Measurements from ENCODE around the gene PPP4R4. TPM values are rescaled to one million over a fixed set of nuclear protein-coding genes. Genes with fewer than 3 reads are reported as not detected.

PPP4R4 gene
- total RNA-seq, 1 experiment from 2014 or later, result 5.5 TPM

DNA sequence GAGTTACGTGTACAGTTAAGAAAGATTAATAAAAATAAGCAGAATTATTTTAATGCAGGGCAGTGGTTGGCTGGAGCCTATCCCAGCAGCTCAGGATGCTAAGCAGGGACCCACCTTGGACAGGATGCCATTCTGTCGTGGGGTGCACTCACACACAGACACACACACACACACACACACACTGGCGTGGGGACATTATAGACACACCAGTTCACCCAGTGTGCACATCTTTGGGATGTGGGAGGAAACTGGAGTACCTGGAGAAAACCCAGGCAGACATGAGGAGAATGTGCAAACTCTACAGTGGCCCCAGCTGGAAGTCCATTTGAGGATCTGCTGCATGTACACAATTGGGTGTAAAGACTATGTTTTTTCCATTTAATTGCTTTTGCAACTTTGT is 31.9 kb upstream of the PPP4R4 start:
- ChIA-PET RAD21 (ENCODE audit: low non-redundant PET in 1 of 2, low total read pairs in 2 of 2, uncharacterized antibody in 2 of 2, unreplicated experiment in 2 of 2) (interaction anchor here (0.7 to 1.3 kb wide), 3 partner anchors 10 to 202 kb away, joined by 3 to 5 read pairs (median 3); no protein-coding TSS in a partner anchor), POLR2A (interaction anchor here (0.7 kb wide), 1 partner anchor 10 kb away, joined by 3 read pairs; no protein-coding TSS in a partner anchor), CTCF (interaction anchor here (0.7 to 5.9 kb wide), 5 partner anchors 10 to 206 kb away, joined by 3 to 37 read pairs (median 6); no protein-coding TSS in a partner anchor)
- H3K4me1 ChIP-seq (ENCODE audit: control insufficient read depth in 1 of 2, insufficient read depth in 2 of 2, low read length in 2 of 2), result peaks cover 3 to 10% of the 10 kb centered on the region in 2 experiments; a peak in 3 of 4 replicates
- H3K4me3 ChIP-seq (replicated peaks in 1 of 2; ENCODE audit: low read depth in 1 of 2, low read length in 2 of 2), result no peak overlapping the region
- no peak overlapping the region for H3K4me2 ChIP-seq (ENCODE audit: low read length)
- peak overlapping the region; percentile 79 for H2AFZ ChIP-seq (ENCODE audit: low read depth, low read length, poor library complexity, severe bottlenecking)
- no peaks in the 10 kb centered on the region for H4K20me1 ChIP-seq (ENCODE audit: insufficient read depth)
- intact Hi-C loops (cut with micrococcal nuclease), result no loop called here
- no peak overlapping the region for H3K9ac ChIP-seq (ENCODE audit: low read length)
- H3K36me3 ChIP-seq (ENCODE audit: control insufficient read depth in 1 of 2, insufficient read depth in 2 of 2, low read length in 2 of 2), result no peaks in the 10 kb centered on the region
- no peaks in the 10 kb centered on the region for H3K9me2 ChIP-seq (ENCODE audit: insufficient read depth)
- H3K79me2 ChIP-seq (ENCODE audit: insufficient read depth, low read length), result no peaks in the 10 kb centered on the region
- no peak for DNase-seq (ENCODE audit: low read depth, low spot score)
- BruUV-seq (replicated peaks), result no TSS peak
- no peaks in the 10 kb centered on the region for H3K9me3 ChIP-seq (ENCODE audit: control insufficient read depth in 1 of 2, insufficient read depth in 1 of 2, low read depth in 1 of 2, low read length in 2 of 2)
- no peak for TF ChIP-seq EZH2 (IDR thresholded peaks at IDR 0.05)
- no peak for TF ChIP-seq POLR2AphosphoS5 (IDR thresholded peaks at IDR 0.05; ENCODE audit: low read depth, low read length)
- TF ChIP-seq SIN3A (IDR thresholded peaks at IDR 0.05; ENCODE audit: low read depth), result no peak
- no peak for TF ChIP-seq CEBPB (IDR thresholded peaks at IDR 0.05; ENCODE audit: low read depth)
- no peak for TF ChIP-seq SP1 (IDR thresholded peaks at IDR 0.05; ENCODE audit: low read depth)
- no peak for ATAC-seq
- H3K27ac ChIP-seq (ENCODE audit: low read depth, low read length), result no peak overlapping the region
- H3K27me3 ChIP-seq (ENCODE audit: insufficient read depth, low read length), result no peaks in the 10 kb centered on the region

DNA sequence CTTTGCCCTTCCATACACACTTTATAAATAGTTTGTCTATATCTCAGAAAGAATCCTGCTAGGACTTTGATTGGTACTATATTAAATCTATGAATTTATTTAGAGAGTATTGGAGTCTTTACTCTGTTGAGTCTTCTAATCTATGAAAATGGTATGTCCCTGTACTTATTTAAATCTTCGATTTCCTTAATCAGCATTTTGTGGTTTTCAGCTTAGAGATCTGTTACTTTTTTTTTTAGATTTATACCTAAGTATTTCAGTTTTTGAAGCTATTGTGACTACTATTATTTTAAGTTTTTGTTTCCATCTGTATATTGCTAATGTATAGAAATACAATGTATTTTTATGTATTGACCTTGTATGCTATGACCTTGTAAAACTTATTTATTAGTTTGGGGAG is 31.3 kb upstream of the PPP4R4 start:
- no peaks in the 10 kb centered on the region for H3K9me3 ChIP-seq (ENCODE audit: control insufficient read depth in 1 of 2, insufficient read depth in 1 of 2, low read depth in 1 of 2, low read length in 2 of 2)
- H3K4me1 ChIP-seq (ENCODE audit: control insufficient read depth in 1 of 2, insufficient read depth in 2 of 2, low read length in 2 of 2), result peaks cover 3 to 10% of the 10 kb centered on the region in 2 experiments; a peak in 3 of 4 replicates
- no peak overlapping the region for H3K4me2 ChIP-seq (ENCODE audit: low read length)
- H3K27me3 ChIP-seq (ENCODE audit: insufficient read depth, low read length), result no peaks in the 10 kb centered on the region
- intact Hi-C loops (cut with micrococcal nuclease), result no loop called here
- no peaks in the 10 kb centered on the region for H3K36me3 ChIP-seq (ENCODE audit: control insufficient read depth in 1 of 2, insufficient read depth in 2 of 2, low read length in 2 of 2)
- H4K20me1 ChIP-seq (ENCODE audit: insufficient read depth), result no peaks in the 10 kb centered on the region
- H3K9me2 ChIP-seq (ENCODE audit: insufficient read depth), result no peaks in the 10 kb centered on the region
- no peak overlapping the region for H3K4me3 ChIP-seq (replicated peaks in 1 of 2; ENCODE audit: low read depth in 1 of 2, low read length in 2 of 2)
- peak overlapping the region; percentile 79 for H2AFZ ChIP-seq (ENCODE audit: low read depth, low read length, poor library complexity, severe bottlenecking)
- H3K27ac ChIP-seq (ENCODE audit: low read depth, low read length), result no peak overlapping the region
- TF ChIP-seq TCF7L2 (IDR thresholded peaks at IDR 0.05; ENCODE audit: borderline replicate concordance, extremely low read depth, insufficient read depth, insufficient read length), result no peak
- TF ChIP-seq RAD21 (IDR thresholded peaks at IDR 0.05; ENCODE audit: low read depth), result no peak
- no peak for TF ChIP-seq ELF1 (IDR thresholded peaks at IDR 0.05; ENCODE audit: borderline replicate concordance, low read depth)
- TF ChIP-seq, protein P1, sequence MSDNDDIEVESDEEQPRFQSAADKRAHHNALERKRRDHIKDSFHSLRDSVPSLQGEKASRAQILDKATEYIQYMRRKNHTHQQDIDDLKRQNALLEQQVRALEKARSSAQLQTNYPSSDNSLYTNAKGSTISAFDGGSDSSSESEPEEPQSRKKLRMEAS (IDR thresholded peaks at IDR 0.05), result no peak
- no peak for TF ChIP-seq ZFX (IDR thresholded peaks at IDR 0.05)
- no peak for TF ChIP-seq CTCF (IDR thresholded peaks at IDR 0.05 in 2 of 3, conservative IDR thresholded peaks at IDR 0.05 in 1 of 3; ENCODE audit: borderline replicate concordance in 1 of 3, insufficient read depth in 1 of 3, low read depth in 2 of 3, low read length in 2 of 3)
- no peak for TF ChIP-seq EZH2 (IDR thresholded peaks at IDR 0.05)
- TF ChIP-seq SRF (IDR thresholded peaks at IDR 0.05; ENCODE audit: low read depth), result no peak
- no peak for TF ChIP-seq JUND (IDR thresholded peaks at IDR 0.05)
- no peak for TF ChIP-seq YY1 (IDR thresholded peaks at IDR 0.05; ENCODE audit: extremely low read depth, insufficient replicate concordance, low read depth, low read length)
- TF ChIP-seq ZNF274 (IDR thresholded peaks at IDR 0.05; ENCODE audit: low read depth, low read length), result no peak
- TF ChIP-seq EGR1 (IDR thresholded peaks at IDR 0.05; ENCODE audit: low read depth), result no peak
- no peak for TF ChIP-seq CBX3 (IDR thresholded peaks at IDR 0.05; ENCODE audit: low read depth)
- no peak for TF ChIP-seq ATF3 (IDR thresholded peaks at IDR 0.05)
- RAD21 ChIA-PET (ENCODE audit: low non-redundant PET in 1 of 2, low total read pairs in 2 of 2, uncharacterized antibody in 2 of 2, unreplicated experiment in 2 of 2), result interaction anchor here (1.1 to 1.3 kb wide), 2 partner anchors 11 to 203 kb away, joined by 3 to 5 read pairs; no protein-coding TSS in a partner anchor
- POLR2A ChIA-PET, result no interaction called here
- ATAC-seq (no peak), DNase-seq (ENCODE audit: low read depth, low spot score) (no peak)
- no peaks in the 10 kb centered on the region for H3K79me2 ChIP-seq (ENCODE audit: insufficient read depth, low read length)
- no TSS peak for BruUV-seq (replicated peaks)
- H3K9ac ChIP-seq (ENCODE audit: low read length), result no peak overlapping the region
- CTCF ChIA-PET, result interaction anchor here (0.7 to 5.9 kb wide), 6 partner anchors 10 to 207 kb away, joined by 3 to 37 read pairs (median 5); no protein-coding TSS in a partner anchor
